Measurements from ENCODE around the gene CD84. TPM values are rescaled to one million over a fixed set of nuclear protein-coding genes. Genes with fewer than 3 reads are reported as not detected.

The CD84 gene
- 1 to 10 TPM; 5.4 to 6.3 TPM for total RNA-seq

DNA sequence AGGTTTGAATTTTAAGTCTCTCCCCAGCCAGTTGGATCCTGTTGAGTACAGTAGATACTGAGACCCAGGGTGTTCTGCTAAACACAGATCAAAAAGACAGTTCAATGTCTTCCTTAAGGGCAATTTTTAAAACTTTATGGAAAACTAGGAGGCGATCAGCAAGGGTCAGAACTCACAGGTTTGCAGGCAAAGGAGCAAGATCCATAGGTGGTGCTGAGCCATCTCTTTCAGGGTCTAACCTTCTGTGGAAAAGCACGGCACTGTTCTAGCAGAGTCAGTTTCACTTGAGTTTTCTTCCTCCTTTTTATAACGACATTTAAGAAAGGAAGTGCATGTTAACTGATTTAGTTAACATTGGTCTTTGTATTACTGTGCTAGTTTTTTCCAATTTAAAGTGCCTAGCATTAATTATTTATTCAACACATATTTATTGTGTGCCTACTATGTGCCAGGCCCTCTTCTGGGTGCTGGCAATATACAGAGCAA is at the start of gene CD84:
Gene CD84, minus strand, starts transcription at position 281 of the 486 bp plus-strand sequence. Its CDS starts 59 bp downstream, at position 222.

DNA sequence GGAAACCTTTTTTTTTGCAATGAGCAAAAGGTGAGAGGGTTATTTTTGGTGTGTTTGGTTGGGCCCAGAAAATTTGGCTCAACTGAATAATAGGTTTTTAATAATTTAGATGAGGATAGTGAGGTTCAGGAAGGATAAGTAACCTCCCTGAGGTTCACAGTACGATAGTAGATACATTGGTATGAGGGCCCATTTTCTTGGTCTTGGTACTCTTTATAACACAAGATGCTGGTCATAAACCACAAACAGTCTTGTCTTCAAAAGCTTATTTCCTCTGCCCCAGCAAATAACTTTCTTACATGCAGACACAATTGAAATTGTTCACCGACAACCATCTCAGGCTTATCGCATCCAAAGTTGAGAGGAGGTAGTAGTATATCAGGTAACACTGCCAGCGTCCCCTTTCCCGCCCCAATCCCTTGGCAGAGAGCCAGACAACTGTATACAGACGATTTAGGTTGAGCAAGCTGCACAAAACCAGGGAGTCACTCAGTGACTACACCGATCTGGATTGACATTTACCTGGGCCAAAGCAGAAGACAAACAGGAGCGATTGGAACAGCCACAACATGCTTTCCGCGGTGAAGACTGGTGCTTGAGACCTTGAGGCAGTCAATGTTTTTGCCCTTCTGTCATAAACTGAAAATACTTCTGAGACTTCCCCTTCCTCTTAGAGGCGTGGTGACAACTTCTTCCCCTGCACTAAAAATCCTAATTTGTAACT is 56.5 kb downstream of the CD84 start, which contains the start of gene SLAMF6:
Gene SLAMF6, minus strand, starts transcription at position 634 of the 724 bp plus-strand sequence. Its CDS starts 63 bp downstream, at position 571.

Other genes starting within 250 kb of the CD84 start
- gene COPA, start 236.2 kb downstream of the CD84 start, total RNA-seq = 100 to 1,000 TPM; 127 to 131 TPM
- 10 to 100 TPM; 66.9 to 69.6 TPM for gene NCSTN, start 236.1 kb downstream of the CD84 start, total RNA-seq
- under 1 TPM; 0.18 to 0.29 TPM for gene NHLH1, start 212.4 kb downstream of the CD84 start, total RNA-seq
- gene VANGL2, start 178.9 kb downstream of the CD84 start, total RNA-seq = not detected
- 10 to 100 TPM; 23.8 to 24.3 TPM for gene SLAMF6, start 56.2 kb downstream of the CD84 start, total RNA-seq
- gene SLAMF1, start 67.5 kb upstream of the CD84 start, total RNA-seq = 10 to 100 TPM; 52.2 to 54.0 TPM
- 100 to 1,000 TPM; 378 to 401 TPM for gene CD48, start 132.3 kb upstream of the CD84 start, total RNA-seq
- gene SLAMF7, start 159.8 kb upstream of the CD84 start, total RNA-seq = 1 to 10 TPM; 7.6 to 8.2 TPM
- 10 to 100 TPM; 75.9 to 76.3 TPM for gene LY9, start 216.7 kb upstream of the CD84 start, total RNA-seq